Testis (tissue), 2 donors: ENCODE measurements around the gene TRIM14.

Experiments used
- CTCF ChIP-seq, 3 experiments: fragments of 450-650 bp in 2 of 3; fragments of 200-600 bp in 1 of 3; sonication (generic) in 1 of 3; IDR thresholded peaks; one replicate each; pipeline ENCODE4 v1.5.1; 2016 to 2019; ENCODE audit warnings: antibody characterized with exemption in 3 of 3, mild to moderate bottlenecking in 2 of 3, moderate library complexity in 1 of 3
- POLR2A ChIP-seq: fragments of 450-650 bp; IDR thresholded peaks from one replicate; pipeline ENCODE4 v1.6.1; 2017; ENCODE audit warnings: antibody characterized with exemption, mild to moderate bottlenecking, moderate library complexity

GRCh38 chr9:98159301-98159700 is 40.3 kb upstream of the TRIM14 start:
- TF ChIP-seq CTCF (IDR thresholded peaks at IDR 0.05) (no peak), POLR2A (no peak)
